ENCODE data around the gene IQCK.

IQCK gene

DNA sequence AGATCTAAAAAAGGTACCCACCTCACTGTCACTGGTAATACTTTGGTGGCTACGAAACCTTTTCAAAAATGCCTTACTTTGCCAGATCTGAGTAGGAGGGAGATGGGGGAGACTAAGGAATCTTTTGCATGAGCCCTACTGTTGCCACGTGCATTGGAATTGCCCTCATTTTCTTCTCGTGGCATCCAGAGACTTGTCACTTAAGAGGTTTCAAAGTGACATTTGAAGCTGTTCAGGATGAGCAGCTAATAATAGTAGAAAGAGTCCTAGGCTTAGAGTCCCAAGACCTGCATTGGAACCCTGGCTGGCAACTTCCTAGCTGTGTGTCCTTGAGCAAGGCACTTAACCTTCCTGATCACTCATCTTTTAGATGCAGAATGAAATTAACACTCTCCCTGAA, 123.1 kb downstream of the IQCK start:
- DNase-seq = no peak

DNA sequence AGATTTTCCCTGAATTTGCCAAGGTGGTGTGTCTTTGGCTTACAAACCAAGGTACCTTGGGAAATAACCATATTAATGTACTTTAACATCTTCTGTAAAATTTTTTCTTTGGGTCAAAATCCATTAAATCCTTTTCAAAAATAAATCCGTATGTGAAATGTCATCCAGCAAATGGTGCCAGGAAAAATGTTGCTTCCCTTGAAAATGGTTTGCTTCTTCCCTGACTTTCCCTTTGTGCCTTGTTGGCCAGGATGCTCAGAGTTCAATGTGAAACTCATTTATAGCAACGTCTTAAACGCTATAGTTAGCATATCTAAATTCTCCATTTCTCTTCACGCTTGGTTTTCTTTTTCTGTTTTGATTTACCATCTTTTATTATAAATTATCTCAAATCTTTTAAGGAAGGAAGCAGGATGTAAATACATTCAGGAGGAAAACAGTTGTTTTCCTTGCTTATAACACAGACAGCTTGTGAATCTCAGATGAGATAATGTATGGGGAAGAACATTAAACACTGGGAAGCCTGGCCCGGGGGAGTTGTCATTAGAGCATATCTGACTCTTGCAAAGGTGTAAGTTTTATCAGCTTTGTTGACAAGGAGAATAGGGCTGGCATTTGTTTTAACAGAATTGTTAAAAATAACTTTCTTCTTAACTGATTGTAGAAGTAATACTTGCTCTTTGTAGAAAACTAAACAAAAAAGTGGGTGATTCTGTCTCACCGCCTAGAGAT, 124.5 kb downstream of the IQCK start:
- DNase-seq = no peak

DNA sequence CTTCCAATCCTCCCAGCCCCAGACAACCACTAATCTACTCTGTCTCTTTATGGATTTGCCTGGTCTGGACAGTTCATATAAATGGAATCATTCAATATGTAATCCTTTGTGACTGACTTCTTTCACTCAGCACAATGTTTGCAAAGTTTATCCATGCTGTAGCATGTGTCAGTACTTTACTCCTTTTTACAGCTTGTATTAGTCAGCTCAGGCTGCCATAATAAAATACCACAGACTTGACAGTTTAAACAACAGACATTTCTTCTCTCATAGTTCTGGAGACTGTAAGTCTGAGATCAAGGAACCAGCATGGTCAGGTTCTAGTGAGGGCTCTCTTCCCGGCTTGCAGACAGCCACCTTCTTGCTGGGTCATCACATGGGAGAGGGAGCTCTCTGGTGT, 125.3 kb downstream of the IQCK start:
- DNase-seq = no peak

DNA sequence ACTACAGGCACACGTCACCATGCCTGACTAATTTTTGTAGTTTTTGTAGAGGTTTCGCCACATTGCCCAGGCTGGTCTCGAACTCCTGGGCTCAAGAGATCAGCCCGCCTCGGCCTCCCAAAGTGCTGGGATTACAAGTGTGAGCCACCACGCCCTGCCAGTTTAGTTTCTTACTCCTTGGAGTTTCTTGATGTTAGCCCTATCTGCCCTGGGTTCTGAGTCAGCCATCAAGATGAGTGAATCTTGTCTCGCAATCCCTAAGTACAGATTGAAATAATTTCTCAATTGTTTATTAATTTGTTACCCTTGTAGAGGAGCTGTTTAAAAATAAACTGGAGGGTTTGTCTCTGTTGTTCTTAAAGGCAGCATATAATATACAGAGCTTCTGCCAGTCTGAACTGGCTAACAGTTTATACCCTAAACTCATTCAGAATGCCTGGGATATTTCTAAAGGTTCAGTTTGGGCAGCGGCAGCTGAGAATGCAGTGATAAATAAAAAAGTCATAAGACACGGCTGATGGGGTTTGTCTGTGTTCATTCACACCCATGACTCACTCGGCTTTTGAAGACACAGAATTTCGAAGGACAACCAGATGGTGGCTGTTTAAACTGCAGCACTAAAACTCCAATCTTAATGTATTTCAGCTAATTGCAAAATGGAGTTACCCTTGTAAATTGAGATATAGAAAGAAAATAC, 127.0 kb downstream of the IQCK start:
- DNase-seq = no peak

DNA sequence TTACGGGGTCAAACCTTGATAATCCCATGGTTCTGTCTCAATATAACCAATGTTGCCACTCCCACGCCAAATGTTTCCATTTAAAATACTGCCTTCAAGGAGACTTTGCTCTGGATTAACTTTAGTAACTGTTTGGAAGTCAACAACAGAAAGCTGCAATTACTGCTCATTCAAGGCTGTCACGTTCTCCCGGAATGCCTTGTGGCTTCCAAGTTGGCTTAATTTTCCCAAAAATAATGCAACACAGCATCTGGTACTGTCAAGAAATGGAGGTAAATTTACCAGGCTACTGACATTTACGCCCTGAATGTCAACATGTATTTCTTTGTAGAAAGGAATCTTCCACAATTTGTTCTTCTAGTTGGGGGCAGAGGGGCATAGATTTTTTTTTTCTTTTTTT, 128.4 kb downstream of the IQCK start:
- DNase-seq = no peak

DNA sequence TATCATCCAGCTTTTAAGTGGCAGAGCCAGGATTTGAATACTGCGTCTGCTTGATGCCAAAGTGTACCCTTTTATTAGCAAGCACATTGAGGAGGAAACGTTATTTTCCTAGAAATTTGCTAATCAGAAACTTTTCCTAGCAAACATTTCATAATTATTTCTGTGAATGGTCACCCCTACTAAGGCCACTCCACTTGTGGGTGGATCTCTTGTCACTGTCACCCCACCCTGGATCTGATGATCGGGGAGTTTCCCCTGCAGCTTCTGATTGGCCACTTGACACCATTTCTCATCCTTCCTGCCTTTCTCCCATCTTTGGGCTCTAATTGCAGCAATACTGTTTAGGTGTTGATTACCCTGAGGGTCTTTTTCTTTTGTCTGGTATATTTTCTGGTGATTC, 130.7 kb downstream of the IQCK start:
- DNase-seq = no peak

DNA sequence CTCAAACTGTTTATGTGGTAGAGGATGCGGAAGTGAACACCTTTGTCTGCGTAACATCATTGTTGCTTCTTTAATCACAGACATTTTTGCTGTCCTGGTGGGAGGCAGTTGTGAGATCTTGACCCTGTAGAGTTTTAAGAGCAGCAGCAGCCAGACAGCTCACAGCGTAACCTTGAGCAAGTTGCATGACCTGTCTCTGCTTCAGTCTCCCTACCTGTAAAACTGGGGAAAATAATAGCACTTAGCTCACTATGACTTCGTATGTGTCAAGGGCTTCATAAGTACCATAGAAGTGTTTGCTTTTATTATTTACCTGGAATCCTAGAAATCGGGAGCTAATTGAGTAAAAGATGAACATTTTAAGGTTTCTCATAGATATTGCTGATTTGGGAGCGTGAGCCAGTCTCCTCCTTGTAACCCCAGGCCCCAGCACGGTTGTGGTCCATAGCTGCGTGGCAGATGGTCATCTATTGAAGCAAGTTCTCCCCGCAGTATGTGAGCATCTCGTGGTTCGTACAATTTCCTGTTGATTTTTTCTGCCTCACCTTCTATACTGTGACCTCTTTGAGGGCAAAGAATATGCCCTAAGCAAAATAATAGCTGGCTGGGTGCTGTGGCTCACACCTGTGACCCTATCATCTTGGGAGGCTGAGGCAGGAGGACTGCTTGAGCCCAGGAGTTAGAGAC, 132.2 kb downstream of the IQCK start:
- no peak for DNase-seq

DNA sequence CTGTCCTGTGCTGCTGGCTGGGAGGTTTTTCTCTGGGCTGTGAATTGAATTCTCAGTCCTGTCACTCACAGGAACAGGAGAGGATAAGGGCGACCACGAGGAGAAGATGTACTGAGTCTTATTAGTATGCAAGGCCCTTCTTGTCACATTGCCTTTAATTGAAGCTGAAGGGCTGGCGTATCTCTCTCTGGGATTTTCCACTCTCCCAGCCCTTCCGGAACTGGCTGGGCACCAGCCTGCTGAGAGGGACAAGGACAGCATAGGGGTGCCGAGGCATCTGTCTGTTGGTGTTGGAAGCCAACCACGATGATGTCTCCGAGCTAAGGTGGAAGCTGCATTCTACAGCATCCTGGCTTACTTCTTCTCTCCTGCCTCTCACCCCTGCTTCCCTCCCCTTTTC, 133.4 kb downstream of the IQCK start:
- no peak for DNase-seq

DNA sequence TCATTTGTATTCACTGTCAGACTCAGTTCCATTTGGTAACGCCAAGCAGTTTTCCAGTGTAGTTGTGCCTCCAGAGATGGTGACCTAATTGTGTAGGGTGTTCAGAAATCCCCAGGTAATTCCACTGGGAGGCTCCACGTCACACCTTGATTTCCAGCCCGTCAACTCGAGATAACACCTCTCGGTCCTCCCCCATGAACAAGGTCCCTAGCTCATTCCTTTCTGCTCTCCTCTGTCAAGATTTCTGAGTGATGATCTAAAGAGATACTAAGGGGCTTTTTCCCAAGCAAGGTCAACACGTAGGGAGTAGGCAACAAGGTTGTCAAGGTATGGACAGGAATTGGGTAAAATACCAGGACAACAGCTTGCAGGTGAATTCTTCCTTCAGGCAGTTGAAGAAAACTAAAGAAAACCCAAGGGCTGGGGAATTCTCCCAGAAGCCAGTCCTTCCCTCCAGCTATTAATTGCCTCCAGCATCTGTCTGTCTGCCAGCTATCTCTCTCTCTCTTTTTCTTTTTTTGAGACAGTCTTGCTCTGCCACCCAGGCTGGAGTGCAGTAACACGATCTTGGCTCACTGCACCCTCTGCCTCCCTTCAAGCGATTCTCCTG, 135.2 kb downstream of the IQCK start:
- no peak for DNase-seq

DNA sequence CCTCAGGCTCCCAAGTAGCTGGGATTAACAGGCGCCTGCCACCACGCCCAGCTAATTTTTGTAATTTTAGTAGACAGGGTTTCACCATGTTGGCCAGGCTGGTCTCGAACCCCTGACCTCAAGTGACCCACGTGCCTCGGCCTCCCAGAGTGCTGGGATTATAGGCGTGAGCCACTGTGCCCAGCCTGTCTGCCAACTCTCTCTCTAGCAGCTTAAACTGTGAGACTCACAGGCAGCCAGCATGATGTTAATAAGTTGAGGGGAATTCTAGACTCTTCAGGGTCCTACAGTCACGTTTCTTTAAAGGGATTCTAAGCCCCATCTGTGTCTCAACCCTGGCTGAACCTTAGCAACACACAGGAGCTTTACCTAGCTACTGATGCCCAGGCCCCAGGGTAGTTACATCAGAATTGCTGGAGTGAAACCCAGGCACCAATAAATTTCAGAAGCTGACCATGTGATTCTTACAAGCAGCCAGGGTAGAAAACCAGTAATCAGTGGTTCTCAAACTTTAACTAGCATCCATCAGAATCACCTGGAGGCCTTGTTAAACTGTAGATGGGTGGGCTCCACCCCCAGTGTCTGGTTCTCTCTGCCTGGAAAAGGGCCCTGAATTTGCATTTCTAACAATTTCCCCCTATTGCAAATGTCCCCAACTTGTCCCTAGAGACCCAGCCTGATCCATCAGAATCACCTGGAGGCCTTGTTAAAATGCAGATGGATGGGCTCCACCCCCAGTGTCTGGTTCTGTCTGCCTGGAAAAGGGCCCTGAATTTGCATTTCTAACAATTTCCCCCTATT, 135.9 kb downstream of the IQCK start:
- no peak for DNase-seq

DNA sequence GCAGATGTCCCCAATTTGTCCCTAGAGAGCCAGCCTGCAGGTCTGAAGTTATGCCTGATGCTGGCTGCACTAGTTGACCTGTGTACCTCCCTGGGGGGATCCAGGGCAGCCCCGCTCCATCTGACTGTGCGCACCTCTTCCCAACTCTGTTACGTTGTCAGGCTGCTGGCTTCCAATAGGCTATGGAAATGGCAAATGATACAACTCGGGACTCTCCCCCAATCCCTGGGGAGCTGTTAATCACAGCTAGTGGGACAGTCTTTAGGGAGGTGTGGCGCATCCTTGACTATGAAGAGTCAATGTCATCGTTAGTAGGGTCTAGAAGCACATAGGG, 136.4 kb downstream of the IQCK start:
- DNase-seq = no peak

DNA sequence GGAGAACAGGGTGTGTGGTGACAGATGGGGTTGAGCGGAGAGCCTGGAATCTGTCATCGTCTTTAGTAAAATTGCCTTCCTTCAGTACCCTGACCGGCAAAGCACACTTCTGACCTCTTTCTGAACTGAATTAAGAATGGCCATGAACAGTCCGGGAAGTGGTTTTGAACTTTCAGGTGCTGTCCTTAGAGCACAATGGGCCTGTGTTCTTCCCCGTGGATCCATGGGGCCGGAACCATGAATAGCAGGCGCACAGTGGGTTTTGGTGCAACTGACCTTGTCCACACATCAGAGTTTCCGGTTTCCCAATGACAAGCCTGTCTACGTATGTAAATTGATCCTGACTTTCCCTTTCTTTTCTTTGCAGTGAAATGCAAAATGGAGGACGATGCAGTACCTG, 138.0 kb downstream of the IQCK start:
- no peak for DNase-seq

DNA sequence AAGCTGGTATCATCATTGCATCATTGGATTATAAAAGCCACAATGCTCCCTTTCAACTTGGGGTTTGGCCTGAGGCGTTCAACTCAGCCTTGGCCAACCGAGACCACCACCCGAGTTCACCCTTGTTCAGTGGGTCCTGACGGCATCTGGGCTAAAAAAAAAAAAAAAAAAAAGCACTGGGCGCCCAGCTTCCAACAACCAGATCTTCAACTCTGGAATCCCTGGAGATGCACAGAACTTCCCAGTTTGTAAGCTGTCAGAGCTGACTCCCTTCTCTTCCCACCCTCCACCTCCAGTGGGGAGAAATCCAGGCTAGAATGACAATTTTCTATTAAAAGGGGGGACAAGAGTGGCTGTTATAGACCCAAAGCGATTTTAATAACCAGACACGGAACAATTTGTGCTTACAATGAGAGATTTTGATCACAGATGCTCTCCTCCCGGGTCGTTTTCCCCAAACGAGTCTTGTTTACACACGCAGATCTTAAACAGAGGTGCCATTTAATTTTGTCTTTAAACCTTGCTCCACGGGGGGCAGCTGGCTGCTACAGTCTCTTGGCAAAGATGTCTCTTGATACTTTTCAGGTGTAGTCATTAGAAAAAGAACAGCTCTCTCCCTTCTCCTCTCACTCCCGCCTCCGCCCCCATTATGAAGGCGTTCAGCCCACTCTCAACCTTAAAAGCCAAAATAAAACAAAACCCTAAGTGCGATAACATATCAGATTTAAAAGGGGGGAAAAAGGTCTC, 139.7 kb downstream of the IQCK start:
- no peak for DNase-seq

DNA sequence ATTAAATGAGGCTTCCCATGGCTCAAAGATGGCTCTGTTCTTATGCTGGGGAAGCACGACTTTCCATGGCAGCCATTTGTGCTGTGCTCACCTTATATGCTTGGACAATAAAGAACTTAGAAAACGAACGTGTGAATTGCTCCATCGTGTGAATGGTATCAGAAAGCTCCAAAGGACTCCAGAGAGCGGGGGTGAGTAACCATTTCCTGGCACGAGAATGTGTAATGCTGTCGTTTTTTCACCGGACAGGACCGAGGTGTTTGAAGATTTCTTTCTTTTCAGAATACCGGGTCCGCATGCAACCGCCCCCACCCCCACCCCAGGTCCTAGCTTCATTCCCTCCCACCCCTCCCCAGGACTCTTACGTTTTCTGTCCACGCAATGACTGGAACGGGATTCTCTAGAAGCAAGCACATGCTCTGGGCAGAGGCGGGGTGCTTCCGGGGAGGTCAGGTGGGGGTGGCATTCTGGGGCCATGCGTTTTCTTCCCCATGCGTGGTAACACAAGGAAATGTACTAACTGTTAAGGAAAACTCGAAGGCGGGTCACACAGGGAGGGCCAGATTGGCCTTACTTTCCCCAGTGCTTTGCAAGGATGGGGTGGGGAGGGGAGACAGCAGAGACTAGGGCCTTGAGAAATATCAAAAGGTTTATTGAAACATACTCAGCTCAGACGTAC, 140.4 kb downstream of the IQCK start:
- DNase-seq = no peak

DNA sequence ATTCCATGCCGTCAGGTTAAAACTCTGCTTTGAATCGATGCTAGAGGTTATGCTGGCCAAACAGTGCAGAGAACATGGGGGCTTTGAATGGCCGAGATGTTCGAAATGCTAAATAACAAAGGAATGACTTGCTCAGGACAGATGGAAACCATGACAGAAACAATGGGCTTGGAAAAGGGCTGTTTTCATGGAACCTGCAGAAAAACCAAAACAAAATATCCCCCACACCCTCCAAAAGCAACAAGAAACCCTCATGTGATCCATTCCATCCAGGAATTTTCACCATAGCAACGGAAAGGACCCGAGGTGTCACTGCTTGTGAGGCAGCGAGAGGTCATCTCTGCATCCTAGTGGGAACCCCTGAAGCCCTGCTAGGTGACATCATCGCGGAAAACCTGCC, 141.1 kb downstream of the IQCK start:
- DNase-seq = no peak

DNA sequence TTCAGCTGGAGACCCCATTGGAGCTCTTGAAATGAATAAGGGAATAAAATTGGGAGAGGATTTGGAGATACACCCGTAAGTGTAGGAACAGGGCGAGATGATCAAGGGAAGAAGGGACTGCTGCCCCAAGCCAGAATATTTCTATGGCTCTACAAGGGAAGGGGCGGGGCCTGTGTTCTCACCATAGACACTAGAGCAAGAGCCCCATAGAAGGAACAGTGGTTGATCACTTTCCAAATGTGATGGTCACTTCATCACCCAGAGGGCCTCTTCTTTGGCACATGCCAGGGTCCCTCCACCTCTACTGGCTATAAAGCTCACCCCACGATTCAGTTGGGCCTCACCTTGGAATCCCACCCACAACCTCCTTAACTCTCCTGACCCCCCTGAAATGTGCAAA, 141.5 kb downstream of the IQCK start:
- no peak for DNase-seq

DNA sequence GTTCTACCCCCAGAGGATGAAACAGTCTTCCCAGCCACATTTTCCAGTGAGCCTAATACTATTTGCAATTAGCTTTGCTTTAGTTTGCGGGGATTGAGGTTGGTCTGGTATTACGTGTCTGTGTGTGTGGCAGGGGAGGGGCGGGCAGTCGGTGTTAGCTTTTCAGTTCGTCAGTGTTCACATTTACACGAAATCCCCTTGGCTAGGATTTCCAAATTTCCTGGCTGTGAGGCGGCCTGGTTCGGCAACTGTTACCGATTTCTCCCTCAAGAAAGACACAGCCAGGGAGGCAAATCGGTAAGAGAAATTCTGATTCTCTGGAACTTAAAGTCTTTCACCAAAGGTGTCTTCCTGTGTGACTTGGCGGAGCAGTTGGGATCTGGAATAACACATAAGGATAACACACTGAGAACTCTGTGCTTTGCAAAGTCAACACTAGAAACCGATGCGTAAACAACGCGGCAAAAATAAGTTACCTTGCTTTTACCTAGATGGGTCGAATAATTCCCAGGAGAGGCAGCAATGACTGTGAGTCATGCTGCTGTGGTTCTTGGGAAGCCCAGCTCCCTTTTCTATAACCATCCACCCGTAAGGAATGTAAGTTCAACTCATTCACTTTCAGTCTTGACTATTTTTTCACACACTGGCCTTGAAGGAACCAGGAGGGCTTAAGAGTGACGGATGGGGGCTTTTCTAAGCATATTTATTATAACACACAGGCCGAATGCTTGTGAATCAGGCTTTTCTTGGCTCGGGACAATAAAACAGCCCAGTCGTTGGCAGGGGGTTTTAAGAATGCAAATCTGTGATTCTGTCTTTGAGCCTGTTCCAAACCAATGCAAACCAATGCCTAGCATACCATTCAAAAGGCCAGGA, 142.3 kb downstream of the IQCK start:
- DNase-seq = no peak

DNA sequence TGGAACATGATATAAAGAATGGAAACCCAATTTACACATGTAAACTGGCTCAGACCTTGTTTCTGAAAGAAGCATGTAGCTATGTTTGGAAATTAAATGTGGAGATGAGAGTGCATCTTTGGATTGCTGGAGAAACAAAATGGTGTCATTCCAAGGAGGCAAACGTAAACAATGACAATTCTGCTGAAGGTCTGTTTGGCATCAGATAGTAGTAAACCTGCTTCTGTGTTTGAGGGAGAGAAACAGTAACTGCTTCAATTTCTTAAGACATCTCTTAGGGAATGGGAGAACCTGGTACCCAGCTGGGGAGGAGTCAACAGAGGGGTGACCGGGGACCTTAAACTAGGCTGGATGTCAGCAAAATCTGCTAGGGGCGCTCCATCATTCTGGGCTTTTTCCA, 143.1 kb downstream of the IQCK start:
- DNase-seq = no peak

DNA sequence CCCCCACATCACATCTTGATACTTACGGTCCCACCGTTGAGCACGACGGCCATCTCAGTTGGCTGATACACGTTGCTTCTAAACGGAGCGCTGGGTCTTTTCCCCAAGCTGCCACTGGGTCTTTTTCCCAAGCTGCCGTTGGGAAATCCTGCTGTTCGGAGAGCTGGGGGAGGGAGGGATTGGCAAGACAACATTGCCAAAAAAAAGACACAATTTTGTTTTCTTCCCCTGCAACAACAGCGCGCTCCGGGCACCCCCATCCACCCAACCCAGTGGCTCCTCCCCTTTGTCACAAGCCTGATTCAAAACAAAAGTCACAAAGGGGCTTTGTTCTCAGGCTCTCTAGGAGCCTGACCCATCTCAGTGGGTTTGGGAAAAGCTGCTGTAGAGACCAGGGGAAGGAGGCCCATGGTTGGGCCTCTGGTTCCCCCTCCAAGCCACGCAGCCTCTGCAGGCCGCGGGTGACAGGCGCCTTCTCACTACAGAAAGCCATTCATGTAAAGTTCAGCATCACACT, 143.8 kb downstream of the IQCK start:
- DNase-seq = no peak

DNA sequence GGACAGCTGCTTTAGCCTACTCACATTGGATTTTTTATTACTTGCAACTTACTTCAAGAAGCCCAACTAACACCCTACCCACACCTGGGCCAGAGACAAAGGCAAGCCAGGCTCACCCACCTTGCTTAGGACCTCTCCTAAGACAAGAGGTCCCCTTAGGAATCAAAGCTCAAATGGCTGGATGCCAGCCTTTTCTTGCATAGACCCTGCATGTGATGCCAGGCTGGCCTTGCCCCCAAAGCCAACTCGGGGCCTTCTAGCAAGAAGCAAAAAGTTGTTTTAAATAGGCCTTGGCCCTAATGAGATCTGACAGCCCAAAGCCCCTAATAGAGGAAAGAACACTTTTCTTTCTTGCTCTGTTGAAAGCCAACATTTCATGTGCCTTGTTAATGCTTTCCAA, 145.9 kb downstream of the IQCK start:
- no peak for DNase-seq

DNA sequence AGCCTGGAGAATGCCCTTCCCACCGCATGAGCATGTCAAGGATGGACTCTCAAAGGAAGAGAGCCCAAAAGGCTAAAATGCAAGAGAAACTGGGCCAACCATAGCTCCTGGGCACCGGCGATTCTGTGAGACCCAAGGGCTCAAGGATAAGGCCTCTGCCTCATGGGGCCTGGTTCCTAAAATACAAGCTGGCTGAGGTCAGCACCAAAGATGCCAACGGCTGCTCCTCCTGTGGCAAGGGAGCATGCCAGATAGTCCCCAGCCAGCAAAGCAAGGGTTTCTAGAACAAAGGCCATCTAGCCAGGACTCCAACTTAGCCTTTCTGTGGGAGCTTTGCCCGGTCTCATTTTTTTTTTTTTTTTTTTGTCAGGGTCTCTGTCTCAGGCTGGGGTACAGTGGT, 146.5 kb downstream of the IQCK start:
- DNase-seq = no peak

Data from stimulated activated CD4-positive, alpha-beta T cell treated with anti-CD3 and anti-CD28 coated beads, Interleukin-4, amount 100 ng/mL, for 1 hour (primary cell).